ENCODE data around the gene IQCM.

The IQCM gene

GRCh38 chr4:149676076-149676475 lies 139.6 kb downstream of the IQCM start:
- no peak for TF ChIP-seq TARDBP (IDR thresholded peaks at IDR 0.05)
- TF ChIP-seq PKNOX1 (IDR thresholded peaks at IDR 0.05): no peak
- no peak for TF ChIP-seq FOXM1 (IDR thresholded peaks at IDR 0.05; ENCODE audit: borderline replicate concordance)
- no peak for TF ChIP-seq HDGF (IDR thresholded peaks at IDR 0.05; ENCODE audit: borderline replicate concordance)
- no peak for TF ChIP-seq SUZ12 (IDR thresholded peaks at IDR 0.05)
- TF ChIP-seq BHLHE40 (IDR thresholded peaks at IDR 0.05; ENCODE audit: borderline replicate concordance): no peak
- TF ChIP-seq CTBP1 (IDR thresholded peaks at IDR 0.05; ENCODE audit: borderline replicate concordance): no peak
- ChIA-PET POLR2A (no interaction called here), CTCF (no interaction called here)
- no peak for DNase-seq (ENCODE audit: extremely low spot score)

GRCh38 chr4:149645790-149646189 lies 169.9 kb downstream of the IQCM start:
- no peak for TF ChIP-seq L3MBTL2 (conservative IDR thresholded peaks at IDR 0.05)
- TF ChIP-seq CTBP1 (IDR thresholded peaks at IDR 0.05; ENCODE audit: borderline replicate concordance): no peak
- no peak for TF ChIP-seq BHLHE40 (IDR thresholded peaks at IDR 0.05; ENCODE audit: borderline replicate concordance)
- no peak for TF ChIP-seq SP1 (IDR thresholded peaks at IDR 0.05)
- no peak for TF ChIP-seq FOXM1 (IDR thresholded peaks at IDR 0.05; ENCODE audit: borderline replicate concordance)
- TF ChIP-seq ELF4 (IDR thresholded peaks at IDR 0.05): no peak
- TF ChIP-seq LEF1 (IDR thresholded peaks at IDR 0.05; ENCODE audit: borderline replicate concordance): no peak
- DNase-seq (ENCODE audit: extremely low spot score): peak; percentile 6

GRCh38 chr4:149638073-149638472 lies 177.6 kb downstream of the IQCM start:
- no peak for TF ChIP-seq FOXM1 (IDR thresholded peaks at IDR 0.05; ENCODE audit: borderline replicate concordance)
- TF ChIP-seq CTBP1 (IDR thresholded peaks at IDR 0.05; ENCODE audit: borderline replicate concordance): no peak
- no peak for TF ChIP-seq LEF1 (IDR thresholded peaks at IDR 0.05; ENCODE audit: borderline replicate concordance)
- TF ChIP-seq HDGF (IDR thresholded peaks at IDR 0.05; ENCODE audit: borderline replicate concordance): no peak
- no peak for TF ChIP-seq L3MBTL2 (conservative IDR thresholded peaks at IDR 0.05)
- no peak for TF ChIP-seq SP1 (IDR thresholded peaks at IDR 0.05)
- no peak for TF ChIP-seq TARDBP (IDR thresholded peaks at IDR 0.05)
- no peak for TF ChIP-seq ELF4 (IDR thresholded peaks at IDR 0.05)
- TF ChIP-seq NFRKB (IDR thresholded peaks at IDR 0.05): no peak
- TF ChIP-seq ZNF384 (IDR thresholded peaks at IDR 0.05): no peak
- no peak for TF ChIP-seq BHLHE40 (IDR thresholded peaks at IDR 0.05; ENCODE audit: borderline replicate concordance)
- TF ChIP-seq PKNOX1 (IDR thresholded peaks at IDR 0.05): no peak
- no peak for TF ChIP-seq ARNT (IDR thresholded peaks at IDR 0.05)
- no peak for TF ChIP-seq FOXA1 (IDR thresholded peaks at IDR 0.05)
- CTCF ChIA-PET: no interaction called here
- DNase-seq (ENCODE audit: extremely low spot score): no peak
- POLR2A ChIA-PET: no interaction called here

More at GRCh38 chr4:149645790-149646189, 169.9 kb downstream of the IQCM start:
- ChIA-PET POLR2A (no interaction called here), CTCF (no interaction called here)

GRCh38 chr4:149634368-149634767 lies 181.3 kb downstream of the IQCM start:
- TF ChIP-seq SUZ12 (IDR thresholded peaks at IDR 0.05) (no peak), NFRKB (IDR thresholded peaks at IDR 0.05) (no peak)
- CTCF ChIA-PET: no interaction called here
- POLR2A ChIA-PET: no interaction called here
- DNase-seq (ENCODE audit: extremely low spot score): no peak

GRCh38 chr4:149631629-149632028 lies 184.0 kb downstream of the IQCM start:
- ChIA-PET CTCF (no interaction called here), POLR2A (no interaction called here)
- DNase-seq (ENCODE audit: extremely low spot score): no peak
- no peak for TF ChIP-seq SUZ12 (IDR thresholded peaks at IDR 0.05)

- POLR2A ChIA-PET: no interaction called here
- TF ChIP-seq HDGF (IDR thresholded peaks at IDR 0.05; ENCODE audit: borderline replicate concordance) (no peak), LEF1 (IDR thresholded peaks at IDR 0.05; ENCODE audit: borderline replicate concordance) (no peak), FOXA1 (IDR thresholded peaks at IDR 0.05) (no peak), SP1 (IDR thresholded peaks at IDR 0.05) (no peak), TARDBP (IDR thresholded peaks at IDR 0.05) (no peak), ARNT (IDR thresholded peaks at IDR 0.05) (no peak), PKNOX1 (IDR thresholded peaks at IDR 0.05) (no peak), ZNF384 (IDR thresholded peaks at IDR 0.05) (no peak)
- DNase-seq (ENCODE audit: extremely low spot score): no peak
- CTCF ChIA-PET: no interaction called here
These were observed 185.6 kb downstream of the IQCM start for GRCh38 chr4:149630064-149630463.

GRCh38 chr4:149605601-149606378 lies 209.9 kb downstream of the IQCM start:
- no peak for DNase-seq (ENCODE audit: extremely low spot score)
- POLR2A ChIA-PET: no interaction called here
- no peak for TF ChIP-seq SP1 (IDR thresholded peaks at IDR 0.05)
- TF ChIP-seq TARDBP (IDR thresholded peaks at IDR 0.05): no peak
- TF ChIP-seq PKNOX1 (IDR thresholded peaks at IDR 0.05): no peak
- TF ChIP-seq FOXM1 (IDR thresholded peaks at IDR 0.05; ENCODE audit: borderline replicate concordance): no peak
- TF ChIP-seq CTBP1 (IDR thresholded peaks at IDR 0.05; ENCODE audit: borderline replicate concordance): no peak
- TF ChIP-seq HDGF (IDR thresholded peaks at IDR 0.05; ENCODE audit: borderline replicate concordance): no peak
- no peak for TF ChIP-seq LEF1 (IDR thresholded peaks at IDR 0.05; ENCODE audit: borderline replicate concordance)
- TF ChIP-seq ARNT (IDR thresholded peaks at IDR 0.05): no peak
- no peak for TF ChIP-seq BHLHE40 (IDR thresholded peaks at IDR 0.05; ENCODE audit: borderline replicate concordance)
- no peak for TF ChIP-seq ZNF384 (IDR thresholded peaks at IDR 0.05)
- CTCF ChIA-PET: no interaction called here
